Lower leg skin (tissue), 3 donors: ENCODE results near the gene KCNMB2.

Source experiments
- POLR2A ChIP-seq, 2 donors: fragments of 450-650 bp; IDR thresholded peaks; one replicate each; pipeline ENCODE4 v1.6.1; 2016 to 2017; ENCODE audit warnings: antibody characterized with exemption in 2 of 2, mild to moderate bottlenecking in 1 of 2, moderate library complexity in 1 of 2
- TF ChIP-seq, protein P1 (sequence below), 3 donors: fragments of 450-650 bp; IDR thresholded peaks; one replicate each; pipeline ENCODE4 v1.5.1; 2016; ENCODE audit warnings: antibody characterized with exemption in 3 of 3, mild to moderate bottlenecking in 3 of 3, moderate library complexity in 2 of 3

DNA sequence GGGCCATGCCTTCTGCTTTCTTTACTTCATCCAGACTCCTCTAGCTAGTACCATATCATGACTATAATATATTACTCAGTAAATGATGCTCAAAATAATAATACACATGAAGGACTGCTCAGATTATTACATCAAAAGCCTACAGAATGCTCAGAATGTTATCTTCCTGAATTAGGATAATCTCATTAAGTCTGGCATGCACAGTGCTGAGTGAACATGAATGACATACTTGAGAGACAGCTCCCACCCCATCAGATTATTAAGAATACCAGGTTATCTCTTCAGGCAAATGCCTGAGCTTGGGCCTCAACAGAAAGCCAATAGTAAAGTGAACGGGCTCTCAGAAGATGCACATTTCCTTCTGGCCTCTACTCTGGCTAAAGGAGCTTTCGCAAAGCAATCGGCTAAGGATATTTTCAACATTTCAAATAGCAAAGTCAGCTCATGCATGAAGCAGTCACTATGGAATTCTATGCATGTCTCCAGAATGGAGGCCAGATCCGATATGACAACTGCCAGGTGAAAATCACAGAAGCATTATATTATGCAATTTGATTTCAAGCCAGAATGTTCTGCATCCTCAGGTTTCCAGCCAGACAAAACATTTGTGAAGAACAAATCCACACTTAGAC is 122.6 kb downstream of the KCNMB2 start:
- TF ChIP-seq, protein P1, sequence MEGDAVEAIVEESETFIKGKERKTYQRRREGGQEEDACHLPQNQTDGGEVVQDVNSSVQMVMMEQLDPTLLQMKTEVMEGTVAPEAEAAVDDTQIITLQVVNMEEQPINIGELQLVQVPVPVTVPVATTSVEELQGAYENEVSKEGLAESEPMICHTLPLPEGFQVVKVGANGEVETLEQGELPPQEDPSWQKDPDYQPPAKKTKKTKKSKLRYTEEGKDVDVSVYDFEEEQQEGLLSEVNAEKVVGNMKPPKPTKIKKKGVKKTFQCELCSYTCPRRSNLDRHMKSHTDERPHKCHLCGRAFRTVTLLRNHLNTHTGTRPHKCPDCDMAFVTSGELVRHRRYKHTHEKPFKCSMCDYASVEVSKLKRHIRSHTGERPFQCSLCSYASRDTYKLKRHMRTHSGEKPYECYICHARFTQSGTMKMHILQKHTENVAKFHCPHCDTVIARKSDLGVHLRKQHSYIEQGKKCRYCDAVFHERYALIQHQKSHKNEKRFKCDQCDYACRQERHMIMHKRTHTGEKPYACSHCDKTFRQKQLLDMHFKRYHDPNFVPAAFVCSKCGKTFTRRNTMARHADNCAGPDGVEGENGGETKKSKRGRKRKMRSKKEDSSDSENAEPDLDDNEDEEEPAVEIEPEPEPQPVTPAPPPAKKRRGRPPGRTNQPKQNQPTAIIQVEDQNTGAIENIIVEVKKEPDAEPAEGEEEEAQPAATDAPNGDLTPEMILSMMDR (IDR thresholded peaks at IDR 0.05), result no peak
- TF ChIP-seq POLR2A (IDR thresholded peaks at IDR 0.05), result no peak
